SU-DHL-6 (cell line): ENCODE measurements around the gene STX16.

Source experiments
- CTCF ChIP-seq: fragments of 200-600 bp; sonication (generic); IDR thresholded peaks from one replicate; pipeline ENCODE4 v1.5.1; 2017; ENCODE audit warnings: antibody characterized with exemption, mild to moderate bottlenecking, low read length, moderate library complexity; ENCODE audit not compliant: insufficient read depth, poor library complexity, severe bottlenecking
- EZH2phosphoT487 ChIP-seq: fragments of 200-600 bp; sonication (generic), shearing (Covaris generic); conservative IDR thresholded peaks from 2 replicates; pipeline ENCODE4 v1.6.1; 2018; ENCODE audit warnings: mild to moderate bottlenecking, antibody characterized with exemption, low read length, moderate library complexity, mixed read lengths

DNA sequence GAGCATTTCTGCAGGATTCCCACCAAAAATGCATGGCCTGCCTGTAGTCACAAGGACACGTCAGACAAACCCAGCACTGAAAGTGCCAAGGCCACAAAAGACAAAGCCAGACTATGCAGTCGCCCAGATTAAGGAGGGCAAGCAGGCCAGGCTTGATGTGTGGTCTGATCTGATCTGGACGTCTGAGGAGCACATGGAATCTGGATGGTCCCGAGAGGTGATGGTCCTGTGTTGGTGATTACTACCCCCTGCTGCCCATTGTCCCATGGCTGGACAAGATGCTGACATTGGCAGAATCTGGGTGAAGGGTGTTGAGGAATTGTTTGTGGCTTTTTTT, 58.6 kb downstream of the STX16 start:
- TF ChIP-seq CTCF: no peak
- TF ChIP-seq EZH2phosphoT487: no peak
